HEK293 (cell line): ENCODE data around the gene ZBTB4.
"Not testable (repeated sequence)": the region's sequence is repeated elsewhere in the genome, so short reads cannot be mapped to it uniquely, and the experiment has no call there.

ENCODE experiments used
- CTCF ChIA-PET: fragments of 350-600 bp; formaldehyde crosslinking; extraction: SDS; loops from one replicate; lab custom pipeline; 2021; ENCODE audit warnings: antibody characterized with exemption; lab: Yijun Ruan, JAX
- POLR2A ChIA-PET: fragments of 300-600 bp; formaldehyde crosslinking; extraction: SDS; loops from one replicate; lab custom pipeline; 2020; ENCODE audit warnings: antibody characterized with exemption, inconsistent platforms; lab: Yijun Ruan, JAX
- H3K27ac ChIP-seq: fragments of 200-500 bp; sonication (Bioruptor generic); 2 replicates; pipeline ENCODE4 v1.5.1; 2014; ENCODE audit warnings: low read depth, low read length, control low read depth, inconsistent platforms; ENCODE audit errors: extremely low read depth
- H3K36me3 ChIP-seq, 2 experiments: fragments of 200-500 bp in 1 of 2; sonication (Bioruptor generic) in 1 of 2; 1 replicate in 1 of 2; 2 replicates in 1 of 2; pipeline ENCODE4 v1.5.1; 2014 to 2017; ENCODE audit warnings: inconsistent platforms in 2 of 2, low read length in 2 of 2; ENCODE audit not compliant: control insufficient read depth in 2 of 2, insufficient read depth in 1 of 2
- H3K4me1 ChIP-seq: fragments of 200-500 bp; sonication (Bioruptor generic); 2 replicates; pipeline ENCODE4 v1.5.1; 2014; ENCODE audit warnings: mild to moderate bottlenecking, low read length, inconsistent platforms; ENCODE audit not compliant: control insufficient read depth, insufficient read depth
- H3K4me3 ChIP-seq: 2 replicates; pipeline ENCODE4 v1.5.1; 2011; ENCODE audit warnings: low read depth, mild to moderate bottlenecking, control low read depth, low read length, moderate library complexity
- H3K9me3 ChIP-seq: fragments of 200-500 bp; sonication (Bioruptor generic); 2 replicates; pipeline ENCODE4 v1.5.1; 2014; ENCODE audit warnings: low read depth, low read length, inconsistent platforms; ENCODE audit not compliant: control insufficient read depth, insufficient read depth
- GLI2 ChIP-seq: fragments of 450-650 bp; formaldehyde crosslinking; IDR thresholded peaks from 2 replicates; pipeline ENCODE4; 2017; ENCODE audit warnings: missing biosample characterization, missing genetic modification characterization, low read depth, borderline replicate concordance
- GLI4 ChIP-seq: fragments of 450-650 bp; formaldehyde crosslinking; IDR thresholded peaks from 2 replicates; pipeline ENCODE4 v1.5.1; 2016; ENCODE audit warnings: missing biosample characterization, missing genetic modification characterization
- GLIS1 ChIP-seq: fragments of 450-650 bp; formaldehyde crosslinking; IDR thresholded peaks from 2 replicates; pipeline ENCODE4 v1.5.1; 2016; ENCODE audit warnings: missing biosample characterization, missing genetic modification characterization
- KLF8 ChIP-seq: fragments of 450-650 bp; formaldehyde crosslinking; IDR thresholded peaks from 2 replicates; pipeline ENCODE4 v1.5.1; 2016; ENCODE audit warnings: missing biosample characterization, missing genetic modification characterization
- SP2 ChIP-seq: fragments of 450-650 bp; formaldehyde crosslinking; IDR thresholded peaks from 2 replicates; pipeline ENCODE4 v1.5.1; 2016; ENCODE audit warnings: missing biosample characterization, missing genetic modification characterization
- SP3 ChIP-seq: fragments of 450-650 bp; formaldehyde crosslinking; IDR thresholded peaks from 2 replicates; pipeline ENCODE4 v1.5.1; 2016; ENCODE audit warnings: missing biosample characterization, missing genetic modification characterization
- ZEB2 ChIP-seq: fragments of 450-650 bp; formaldehyde crosslinking; IDR thresholded peaks from 2 replicates; pipeline ENCODE4 v1.5.1; 2016; ENCODE audit warnings: missing biosample characterization, missing genetic modification characterization
- ZNF324 ChIP-seq: fragments of 450-650 bp; formaldehyde crosslinking; IDR thresholded peaks from 2 replicates; pipeline ENCODE4 v1.5.1; 2016; ENCODE audit warnings: missing biosample characterization, missing genetic modification characterization
- ZNF544 ChIP-seq: fragments of 450-650 bp; formaldehyde crosslinking; IDR thresholded peaks from 2 replicates; pipeline ENCODE4 v1.5.0; 2017; ENCODE audit warnings: missing biosample characterization, missing genetic modification characterization
- ZNF561 ChIP-seq: fragments of 450-650 bp; IDR thresholded peaks from 2 replicates; pipeline ENCODE4 v1.5.1; 2018; ENCODE audit warnings: missing biosample characterization, missing genetic modification characterization, borderline replicate concordance
- ZNF621 ChIP-seq: fragments of 450-650 bp; formaldehyde crosslinking; IDR thresholded peaks from 2 replicates; pipeline ENCODE4 v1.5.1; 2017; ENCODE audit warnings: missing biosample characterization, missing genetic modification characterization
- ZNF664 ChIP-seq: fragments of 450-650 bp; formaldehyde crosslinking; IDR thresholded peaks from 2 replicates; pipeline ENCODE4 v1.5.1; 2016; ENCODE audit warnings: missing biosample characterization, missing genetic modification characterization
- ZNF791 ChIP-seq: fragments of 450-650 bp; formaldehyde crosslinking; IDR thresholded peaks from 2 replicates; pipeline ENCODE4 v1.5.1; 2016; ENCODE audit warnings: missing biosample characterization, missing genetic modification characterization
- TF ChIP-seq, protein P1 (sequence below): fragments of 450-650 bp; formaldehyde crosslinking; IDR thresholded peaks from 2 replicates; pipeline ENCODE4 v1.5.1; 2017; ENCODE audit warnings: missing biosample characterization, missing genetic modification characterization
- TF ChIP-seq, protein P2 (sequence below): sonication (generic); formaldehyde crosslinking; IDR thresholded peaks from 2 replicates; pipeline ENCODE4 v1.8.1; 2022; ENCODE audit warnings: mild to moderate bottlenecking, moderate library complexity, missing genetic modification reagents
- TF ChIP-seq, protein P3 (sequence below): fragments of 450-650 bp; formaldehyde crosslinking; IDR thresholded peaks from 2 replicates; pipeline ENCODE4 v1.5.1; 2017; ENCODE audit warnings: missing biosample characterization, missing genetic modification characterization
- TF ChIP-seq, protein P4 (sequence below): fragments of 450-650 bp; formaldehyde crosslinking; IDR thresholded peaks from 2 replicates; pipeline ENCODE4 v1.5.1; 2016; ENCODE audit warnings: missing biosample characterization, missing genetic modification characterization

The ZBTB4 gene

DNA sequence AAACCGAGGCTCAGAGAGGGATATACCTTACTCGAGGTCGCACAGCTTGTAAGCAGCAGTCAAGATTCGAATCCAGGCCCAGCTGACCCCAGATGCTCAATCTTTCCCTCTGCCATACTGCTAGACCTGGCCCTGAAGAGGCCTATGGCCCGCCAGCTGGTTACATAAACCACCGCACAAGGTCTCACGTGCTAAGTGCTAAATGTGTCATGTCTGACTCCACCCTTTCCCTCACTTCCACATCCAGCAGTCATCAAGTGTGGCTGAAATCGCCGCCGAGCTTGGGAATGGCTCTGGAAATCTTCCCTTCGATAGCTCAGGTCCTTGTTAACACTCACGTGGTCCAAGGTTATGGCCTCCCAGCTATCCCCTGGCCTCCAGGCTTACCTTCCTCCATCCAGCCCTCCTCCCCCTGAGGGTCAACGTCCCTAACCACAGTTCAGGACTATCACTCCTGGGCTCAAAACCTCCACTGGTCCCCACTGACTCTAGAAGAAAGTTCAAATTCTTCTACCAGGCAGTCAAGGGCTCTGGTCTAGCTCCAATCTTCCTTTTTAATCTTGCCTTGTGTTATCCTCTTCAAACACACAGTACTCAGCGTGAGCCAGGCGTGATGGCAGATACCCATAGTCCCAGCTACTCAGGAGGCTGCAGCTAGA lies 3.5 kb downstream of the ZBTB4 start (continued):
- TF ChIP-seq SP2 (tag by site-specific recombination): no peak

DNA sequence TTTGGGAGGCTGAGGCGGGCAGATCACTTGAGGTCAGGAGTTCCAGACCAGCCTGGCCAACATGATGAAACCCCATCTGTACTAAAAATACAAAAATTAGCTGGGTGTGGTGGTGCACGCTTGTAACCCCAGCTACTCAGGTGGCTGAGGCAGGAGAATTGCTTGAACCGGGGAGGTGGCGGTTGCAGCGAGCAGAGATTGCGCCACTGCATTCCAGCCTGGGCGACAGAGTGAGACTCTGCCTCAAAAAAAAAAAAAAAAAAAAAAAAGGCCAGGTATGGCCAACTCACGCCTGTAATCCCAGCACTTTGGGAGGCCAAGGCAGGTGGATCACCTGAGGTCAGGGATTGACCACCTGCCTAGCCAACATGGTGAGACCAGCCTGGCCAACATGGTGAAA lies 4.7 kb downstream of the ZBTB4 start:
- not testable (repeated sequence) for H3K27ac ChIP-seq, H3K9me3 ChIP-seq, H3K4me3 ChIP-seq, H3K36me3 ChIP-seq
- H3K4me1 ChIP-seq: peaks cover 14% of the 10 kb centered on the region
- peak; percentile 46; the same call in 1 of the 2 replicates for TF ChIP-seq ZEB2
- CTCF ChIA-PET: interaction anchor here (2.8 kb wide), 1 partner anchor 38 kb away, joined by 12 read pairs; no protein-coding TSS in a partner anchor
- POLR2A ChIA-PET: interaction anchor here (0.7 to 2.4 kb wide), 4 partner anchors 10 to 210 kb away, joined by 6 to 19 read pairs (median 7); partner anchors contain the start of genes NEURL4 and POLR2A

DNA sequence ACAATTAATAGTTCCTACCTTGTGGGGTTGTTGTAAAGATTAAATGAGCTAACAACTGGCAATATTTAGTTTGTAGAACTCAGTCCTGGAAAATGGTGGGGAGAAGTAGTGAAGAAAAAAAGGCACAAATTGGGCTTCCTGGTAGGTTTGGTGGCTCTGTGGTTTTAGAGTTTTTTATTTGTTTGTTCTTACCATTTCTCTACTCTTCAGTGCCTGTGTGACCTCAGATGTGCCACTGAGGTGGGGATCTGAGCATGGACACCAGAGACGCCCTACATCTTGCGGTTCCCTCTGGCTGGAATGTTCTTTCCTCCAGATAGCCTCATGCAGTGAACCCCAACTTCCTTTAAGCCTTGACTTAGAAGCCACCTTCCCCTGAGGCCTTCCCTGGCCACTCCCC lies 7.7 kb downstream of the ZBTB4 start:
- CTCF ChIA-PET: interaction anchor here (1.0 to 1.7 kb wide), 3 partner anchors 8 to 89 kb away, joined by 3 to 6 read pairs (median 5); partner anchors contain the start of gene ZBTB4
- Histone ChIP-seq H3K4me3 (no peak overlapping the region), H3K36me3 (peaks cover 0 to 8% of the 10 kb centered on the region in 2 experiments; a peak in 2 of 3 replicates), H3K9me3 (no peaks in the 10 kb centered on the region), H3K4me1 (peaks cover 8% of the 10 kb centered on the region), H3K27ac (peak overlapping the region; percentile 17; the same call in 1 of the 2 replicates)
- TF ChIP-seq KLF8 (tag by site-specific recombination) (no peak), ZNF621 (tag by site-specific recombination) (no peak), SP3 (tag by site-specific recombination) (no peak), GLIS1 (tag by site-specific recombination) (no peak), ZNF544 (tag by site-specific recombination) (no peak), ZNF791 (tag by site-specific recombination) (no peak), GLI2 (tag by site-specific recombination) (no peak), ZNF324 (tag by site-specific recombination) (no peak), GLI4 (tag by site-specific recombination) (no peak), ZNF561 (no peak), ZNF664 (no peak)
- TF ChIP-seq, protein P1, sequence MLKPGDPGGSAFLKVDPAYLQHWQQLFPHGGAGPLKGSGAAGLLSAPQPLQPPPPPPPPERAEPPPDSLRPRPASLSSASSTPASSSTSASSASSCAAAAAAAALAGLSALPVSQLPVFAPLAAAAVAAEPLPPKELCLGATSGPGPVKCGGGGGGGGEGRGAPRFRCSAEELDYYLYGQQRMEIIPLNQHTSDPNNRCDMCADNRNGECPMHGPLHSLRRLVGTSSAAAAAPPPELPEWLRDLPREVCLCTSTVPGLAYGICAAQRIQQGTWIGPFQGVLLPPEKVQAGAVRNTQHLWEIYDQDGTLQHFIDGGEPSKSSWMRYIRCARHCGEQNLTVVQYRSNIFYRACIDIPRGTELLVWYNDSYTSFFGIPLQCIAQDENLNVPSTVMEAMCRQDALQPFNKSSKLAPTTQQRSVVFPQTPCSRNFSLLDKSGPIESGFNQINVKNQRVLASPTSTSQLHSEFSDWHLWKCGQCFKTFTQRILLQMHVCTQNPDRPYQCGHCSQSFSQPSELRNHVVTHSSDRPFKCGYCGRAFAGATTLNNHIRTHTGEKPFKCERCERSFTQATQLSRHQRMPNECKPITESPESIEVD: no peak
- TF ChIP-seq, protein P2, sequence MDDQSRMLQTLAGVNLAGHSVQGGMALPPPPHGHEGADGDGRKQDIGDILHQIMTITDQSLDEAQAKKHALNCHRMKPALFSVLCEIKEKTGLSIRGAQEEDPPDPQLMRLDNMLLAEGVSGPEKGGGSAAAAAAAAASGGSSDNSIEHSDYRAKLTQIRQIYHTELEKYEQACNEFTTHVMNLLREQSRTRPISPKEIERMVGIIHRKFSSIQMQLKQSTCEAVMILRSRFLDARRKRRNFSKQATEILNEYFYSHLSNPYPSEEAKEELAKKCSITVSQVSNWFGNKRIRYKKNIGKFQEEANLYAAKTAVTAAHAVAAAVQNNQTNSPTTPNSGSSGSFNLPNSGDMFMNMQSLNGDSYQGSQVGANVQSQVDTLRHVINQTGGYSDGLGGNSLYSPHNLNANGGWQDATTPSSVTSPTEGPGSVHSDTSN: no peak
- TF ChIP-seq, protein P3, sequence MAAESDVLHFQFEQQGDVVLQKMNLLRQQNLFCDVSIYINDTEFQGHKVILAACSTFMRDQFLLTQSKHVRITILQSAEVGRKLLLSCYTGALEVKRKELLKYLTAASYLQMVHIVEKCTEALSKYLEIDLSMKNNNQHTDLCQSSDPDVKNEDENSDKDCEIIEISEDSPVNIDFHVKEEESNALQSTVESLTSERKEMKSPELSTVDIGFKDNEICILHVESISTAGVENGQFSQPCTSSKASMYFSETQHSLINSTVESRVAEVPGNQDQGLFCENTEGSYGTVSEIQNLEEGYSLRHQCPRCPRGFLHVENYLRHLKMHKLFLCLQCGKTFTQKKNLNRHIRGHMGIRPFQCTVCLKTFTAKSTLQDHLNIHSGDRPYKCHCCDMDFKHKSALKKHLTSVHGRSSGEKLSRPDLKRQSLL (tag by site-specific recombination): no peak
- TF ChIP-seq, protein P4, sequence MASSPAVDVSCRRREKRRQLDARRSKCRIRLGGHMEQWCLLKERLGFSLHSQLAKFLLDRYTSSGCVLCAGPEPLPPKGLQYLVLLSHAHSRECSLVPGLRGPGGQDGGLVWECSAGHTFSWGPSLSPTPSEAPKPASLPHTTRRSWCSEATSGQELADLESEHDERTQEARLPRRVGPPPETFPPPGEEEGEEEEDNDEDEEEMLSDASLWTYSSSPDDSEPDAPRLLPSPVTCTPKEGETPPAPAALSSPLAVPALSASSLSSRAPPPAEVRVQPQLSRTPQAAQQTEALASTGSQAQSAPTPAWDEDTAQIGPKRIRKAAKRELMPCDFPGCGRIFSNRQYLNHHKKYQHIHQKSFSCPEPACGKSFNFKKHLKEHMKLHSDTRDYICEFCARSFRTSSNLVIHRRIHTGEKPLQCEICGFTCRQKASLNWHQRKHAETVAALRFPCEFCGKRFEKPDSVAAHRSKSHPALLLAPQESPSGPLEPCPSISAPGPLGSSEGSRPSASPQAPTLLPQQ (tag by site-specific recombination): no peak
- POLR2A ChIA-PET: interaction anchor here (1.7 to 2.0 kb wide), 2 partner anchors 13 to 25 kb away, joined by 3 to 8 read pairs; partner anchors contain the start of gene POLR2A

DNA sequence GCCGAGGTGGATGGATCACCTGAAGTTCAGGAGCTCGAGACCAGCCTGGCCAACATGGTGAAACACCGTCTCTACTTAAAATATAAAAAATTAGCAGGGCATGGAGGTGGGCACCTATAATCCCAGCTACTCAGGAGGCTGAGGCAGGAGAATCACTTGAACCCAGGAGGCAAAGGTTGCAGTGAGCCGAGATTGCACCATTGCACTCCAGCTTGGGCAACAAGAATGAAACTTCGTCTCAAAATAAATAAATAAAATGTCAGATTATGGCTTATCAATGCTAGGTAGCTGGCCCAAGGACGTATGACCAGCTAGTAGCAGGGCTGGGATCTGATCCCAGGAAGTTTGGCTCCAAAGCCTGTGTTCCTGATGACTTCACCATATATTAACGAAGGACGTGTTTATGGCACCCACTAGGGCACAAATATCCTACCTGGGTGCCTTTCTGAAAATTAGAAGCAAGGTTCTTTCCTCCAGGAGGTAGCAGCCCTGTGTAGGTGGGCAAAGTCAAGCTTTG lies 8.9 kb downstream of the ZBTB4 start:
- not testable (repeated sequence) for H3K9me3 ChIP-seq, H3K27ac ChIP-seq, H3K4me1 ChIP-seq, H3K4me3 ChIP-seq
- H3K36me3 ChIP-seq: peaks cover 0 to 19% of the 10 kb centered on the region in 2 experiments; a peak in 2 of 3 replicates
- ChIA-PET POLR2A (interaction anchor here (0.6 to 2.0 kb wide), 7 partner anchors 10 to 328 kb away, joined by 3 to 10 read pairs (median 3); partner anchors contain the start of genes POLR2A and TMEM256), CTCF (interaction anchor here (0.6 to 1.7 kb wide), 6 partner anchors 9 to 105 kb away, joined by 3 to 7 read pairs (median 4); partner anchors contain the start of gene ZBTB4)
